ENCODE results near the gene GIPC1. TPM values are rescaled to one million over a fixed set of nuclear protein-coding genes. Genes with fewer than 3 reads are reported as not detected.

GIPC1 gene
- total RNA-seq, 1 experiment from 2014 or later: 103 TPM

- TF ChIP-seq SIN3A (IDR thresholded peaks at IDR 0.05; ENCODE audit: low read depth): peak; percentile 59; the same call in 1 of the 2 replicates
- TF ChIP-seq, protein P1, sequence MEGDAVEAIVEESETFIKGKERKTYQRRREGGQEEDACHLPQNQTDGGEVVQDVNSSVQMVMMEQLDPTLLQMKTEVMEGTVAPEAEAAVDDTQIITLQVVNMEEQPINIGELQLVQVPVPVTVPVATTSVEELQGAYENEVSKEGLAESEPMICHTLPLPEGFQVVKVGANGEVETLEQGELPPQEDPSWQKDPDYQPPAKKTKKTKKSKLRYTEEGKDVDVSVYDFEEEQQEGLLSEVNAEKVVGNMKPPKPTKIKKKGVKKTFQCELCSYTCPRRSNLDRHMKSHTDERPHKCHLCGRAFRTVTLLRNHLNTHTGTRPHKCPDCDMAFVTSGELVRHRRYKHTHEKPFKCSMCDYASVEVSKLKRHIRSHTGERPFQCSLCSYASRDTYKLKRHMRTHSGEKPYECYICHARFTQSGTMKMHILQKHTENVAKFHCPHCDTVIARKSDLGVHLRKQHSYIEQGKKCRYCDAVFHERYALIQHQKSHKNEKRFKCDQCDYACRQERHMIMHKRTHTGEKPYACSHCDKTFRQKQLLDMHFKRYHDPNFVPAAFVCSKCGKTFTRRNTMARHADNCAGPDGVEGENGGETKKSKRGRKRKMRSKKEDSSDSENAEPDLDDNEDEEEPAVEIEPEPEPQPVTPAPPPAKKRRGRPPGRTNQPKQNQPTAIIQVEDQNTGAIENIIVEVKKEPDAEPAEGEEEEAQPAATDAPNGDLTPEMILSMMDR (IDR thresholded peaks at IDR 0.05 in 2 of 3, conservative IDR thresholded peaks at IDR 0.05 in 1 of 3; ENCODE audit: borderline replicate concordance in 1 of 3, insufficient read depth in 1 of 3, low read depth in 2 of 3, low read length in 2 of 3): no peak
- TF ChIP-seq, protein P2, sequence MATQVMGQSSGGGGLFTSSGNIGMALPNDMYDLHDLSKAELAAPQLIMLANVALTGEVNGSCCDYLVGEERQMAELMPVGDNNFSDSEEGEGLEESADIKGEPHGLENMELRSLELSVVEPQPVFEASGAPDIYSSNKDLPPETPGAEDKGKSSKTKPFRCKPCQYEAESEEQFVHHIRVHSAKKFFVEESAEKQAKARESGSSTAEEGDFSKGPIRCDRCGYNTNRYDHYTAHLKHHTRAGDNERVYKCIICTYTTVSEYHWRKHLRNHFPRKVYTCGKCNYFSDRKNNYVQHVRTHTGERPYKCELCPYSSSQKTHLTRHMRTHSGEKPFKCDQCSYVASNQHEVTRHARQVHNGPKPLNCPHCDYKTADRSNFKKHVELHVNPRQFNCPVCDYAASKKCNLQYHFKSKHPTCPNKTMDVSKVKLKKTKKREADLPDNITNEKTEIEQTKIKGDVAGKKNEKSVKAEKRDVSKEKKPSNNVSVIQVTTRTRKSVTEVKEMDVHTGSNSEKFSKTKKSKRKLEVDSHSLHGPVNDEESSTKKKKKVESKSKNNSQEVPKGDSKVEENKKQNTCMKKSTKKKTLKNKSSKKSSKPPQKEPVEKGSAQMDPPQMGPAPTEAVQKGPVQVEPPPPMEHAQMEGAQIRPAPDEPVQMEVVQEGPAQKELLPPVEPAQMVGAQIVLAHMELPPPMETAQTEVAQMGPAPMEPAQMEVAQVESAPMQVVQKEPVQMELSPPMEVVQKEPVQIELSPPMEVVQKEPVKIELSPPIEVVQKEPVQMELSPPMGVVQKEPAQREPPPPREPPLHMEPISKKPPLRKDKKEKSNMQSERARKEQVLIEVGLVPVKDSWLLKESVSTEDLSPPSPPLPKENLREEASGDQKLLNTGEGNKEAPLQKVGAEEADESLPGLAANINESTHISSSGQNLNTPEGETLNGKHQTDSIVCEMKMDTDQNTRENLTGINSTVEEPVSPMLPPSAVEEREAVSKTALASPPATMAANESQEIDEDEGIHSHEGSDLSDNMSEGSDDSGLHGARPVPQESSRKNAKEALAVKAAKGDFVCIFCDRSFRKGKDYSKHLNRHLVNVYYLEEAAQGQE (IDR thresholded peaks at IDR 0.05; ENCODE audit: low read depth): no peak
- no peak for TF ChIP-seq SP1 (IDR thresholded peaks at IDR 0.05; ENCODE audit: low read depth)
- TF ChIP-seq EGR1 (IDR thresholded peaks at IDR 0.05; ENCODE audit: low read depth): peak; percentile 83
Observed at GRCh38 chr19:14433554-14434501, 62.1 kb downstream of the GIPC1 start (continued).

Data from HCT116 (cell line).